ENCODE data around the gene CEP131.
A peak's percentile ranks its signal among the peaks of the same experiment; 100 is the strongest.
"Not testable (repeated sequence)": the region's sequence is repeated elsewhere in the genome, so short reads cannot be mapped to it uniquely, and the experiment has no call there.

CEP131 gene

DNA sequence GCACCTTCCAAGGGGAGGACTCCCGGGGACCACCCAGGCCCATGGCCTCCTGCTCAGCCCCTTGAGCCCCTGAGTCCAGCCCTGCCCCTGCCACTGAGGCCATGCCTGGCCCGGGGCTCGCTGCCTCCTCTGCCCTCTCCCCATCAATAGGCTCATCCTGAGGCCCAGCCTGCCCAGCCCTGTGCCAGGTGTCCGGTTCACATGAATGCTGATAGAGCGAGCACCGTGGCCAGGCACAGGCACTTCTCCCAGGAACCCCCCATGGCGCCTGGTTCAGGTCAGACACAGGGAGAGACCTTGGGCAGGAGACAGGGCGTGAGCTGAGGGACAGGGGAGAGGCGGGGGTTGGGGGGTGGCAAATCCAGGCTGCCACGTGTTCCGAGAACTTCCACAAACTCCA is 60.3 kb downstream of the CEP131 start:
- DNase-seq = no peak

GRCh38 chr17:81161972-81162371 is 60.8 kb downstream of the CEP131 start:
- no peak for DNase-seq

DNA sequence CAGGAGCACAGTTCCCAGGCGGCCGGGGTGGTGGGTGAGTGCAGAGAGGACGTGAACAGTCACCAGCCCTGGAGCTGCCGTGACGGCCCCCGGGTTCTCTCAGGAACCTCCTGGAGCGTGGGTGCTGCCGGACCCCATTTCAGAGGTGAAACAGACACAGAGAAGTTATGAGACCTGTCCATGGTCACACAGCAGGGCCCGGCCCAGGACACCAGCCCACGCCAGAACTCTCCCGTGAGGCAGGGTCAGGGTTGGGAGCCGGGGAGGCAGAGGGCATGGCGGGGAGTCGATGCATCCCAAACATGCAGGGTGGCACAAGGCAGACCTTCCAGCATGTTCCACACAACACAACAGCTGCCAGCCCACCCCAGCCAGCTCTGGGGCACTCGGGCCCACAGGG is 61.2 kb downstream of the CEP131 start:
- no peak for DNase-seq

DNA sequence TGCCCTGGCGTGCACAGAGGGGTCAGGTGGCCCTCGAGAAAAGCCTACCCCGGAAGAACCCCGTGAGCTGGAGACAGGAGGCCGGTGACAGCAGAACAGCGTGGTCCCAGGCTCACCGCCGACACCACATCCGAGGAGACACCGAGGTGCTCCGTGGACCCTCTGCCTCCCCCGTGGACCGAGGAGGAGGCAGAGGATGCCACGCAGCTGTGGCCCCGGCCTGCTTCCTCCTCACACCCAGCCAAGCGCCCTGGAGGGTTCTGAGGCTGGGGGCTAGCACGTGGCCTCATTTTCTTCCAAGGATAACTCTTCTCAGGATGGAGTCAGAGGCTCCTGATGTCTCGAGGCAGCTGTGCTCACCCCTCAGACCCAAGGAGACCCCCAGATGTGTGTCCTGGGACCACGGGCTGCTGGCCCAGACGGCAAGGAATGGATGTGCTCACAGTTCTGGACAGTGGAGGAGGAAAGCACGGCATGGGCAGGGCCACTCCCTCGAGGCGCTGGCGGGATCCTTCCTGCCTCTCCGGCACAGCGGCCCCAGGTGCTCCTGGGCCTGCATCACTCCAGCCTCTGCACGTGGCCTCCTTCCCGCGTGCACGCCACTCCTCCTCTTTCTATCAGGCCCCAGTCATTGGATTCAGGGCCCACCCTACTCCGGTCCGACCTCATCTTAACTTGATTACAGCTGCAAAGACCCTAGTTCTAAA is 61.9 kb downstream of the CEP131 start:
- DNase-seq = no peak

- peak; percentile 67 to 86 (median 76) for DNase-seq
Observed at GRCh38 chr17:81160306-81160705, 62.5 kb downstream of the CEP131 start.

DNA sequence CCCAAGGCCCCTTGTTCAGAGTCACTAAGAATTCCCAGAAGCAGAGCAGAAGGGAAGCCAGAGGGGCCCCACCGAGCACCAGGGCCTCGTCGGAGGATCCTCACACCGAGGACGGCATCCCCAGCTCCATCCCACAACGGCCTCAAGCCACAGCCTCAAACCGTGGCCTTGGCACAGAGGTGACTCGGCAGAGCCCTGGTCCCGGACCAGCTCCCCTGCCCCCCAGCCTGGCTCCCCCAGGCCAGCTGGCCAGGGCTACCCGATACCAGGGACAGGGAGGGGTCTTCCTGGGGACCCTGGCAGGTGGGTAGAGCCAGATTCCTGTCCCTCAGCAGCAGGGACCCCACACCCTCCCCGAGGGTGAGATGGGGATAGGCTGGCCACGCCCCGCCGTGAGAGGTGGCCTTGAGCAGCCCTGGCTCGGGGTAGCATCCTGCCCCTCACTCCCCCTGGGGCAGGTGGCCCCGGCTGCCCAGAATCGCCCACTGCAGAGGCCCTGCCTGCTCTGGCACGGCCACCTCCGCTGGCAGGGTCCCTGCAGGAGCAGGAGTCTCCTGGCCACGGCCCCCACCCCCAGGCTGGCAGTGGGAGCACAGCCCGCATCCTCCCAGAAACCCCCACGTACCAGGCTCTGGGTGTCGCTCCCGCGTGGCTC is 63.0 kb downstream of the CEP131 start:
- DNase-seq = peak in 1 of 3 donors; percentile 34

GRCh38 chr17:81158688-81159590 is 63.8 kb downstream of the CEP131 start:
- DNase-seq = no peak

DNA sequence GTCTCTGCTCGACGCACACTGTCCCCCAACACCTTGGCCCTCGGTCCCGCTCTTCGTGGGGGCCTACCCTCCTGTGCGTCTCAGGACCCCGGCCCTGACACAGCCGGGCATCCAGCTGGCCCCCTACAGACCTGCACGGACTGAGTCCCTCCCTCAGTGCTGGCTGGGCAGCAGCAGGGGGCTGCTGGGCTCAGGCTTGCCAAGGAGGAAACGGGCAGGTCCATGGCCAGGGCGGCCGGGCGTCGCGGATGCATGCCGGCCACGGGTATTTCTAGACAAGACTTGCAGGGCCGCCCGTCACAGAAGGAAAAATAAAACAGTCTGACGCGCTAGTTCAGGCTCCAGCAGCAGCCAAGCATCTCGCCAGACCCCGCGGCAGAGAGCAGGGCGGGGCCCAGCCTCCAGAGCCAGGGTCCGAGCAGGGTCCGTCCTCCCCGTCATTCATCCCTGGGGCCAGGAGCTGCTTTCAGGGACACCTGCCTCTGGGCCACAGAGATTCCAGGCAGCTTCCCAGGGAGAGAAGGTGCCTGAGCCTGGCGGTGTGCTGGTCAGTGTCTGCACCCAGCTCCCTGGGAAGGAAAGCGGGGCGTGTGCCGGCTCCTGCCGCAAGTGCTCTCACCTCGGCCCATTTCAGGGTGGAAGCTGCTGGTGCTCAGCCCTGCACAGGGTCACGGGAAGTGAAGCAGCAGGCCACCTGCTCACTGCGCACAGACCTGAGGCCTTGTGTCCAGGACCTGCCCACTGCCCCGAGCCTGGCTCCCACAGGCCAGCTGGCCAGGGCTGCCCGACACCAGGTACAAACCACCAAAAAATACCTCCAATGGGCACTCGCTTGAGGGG is 64.7 kb downstream of the CEP131 start:
- no peak for DNase-seq

- DNase-seq = no peak
Observed at GRCh38 chr17:81156866-81157805, 65.6 kb downstream of the CEP131 start.

GRCh38 chr17:81154961-81155360 is 67.8 kb downstream of the CEP131 start:
- peak; percentile 65 to 80 (median 67) for DNase-seq

- DNase-seq = not testable (repeated sequence)
Observed at GRCh38 chr17:81154016-81154415, 68.7 kb downstream of the CEP131 start.

DNA sequence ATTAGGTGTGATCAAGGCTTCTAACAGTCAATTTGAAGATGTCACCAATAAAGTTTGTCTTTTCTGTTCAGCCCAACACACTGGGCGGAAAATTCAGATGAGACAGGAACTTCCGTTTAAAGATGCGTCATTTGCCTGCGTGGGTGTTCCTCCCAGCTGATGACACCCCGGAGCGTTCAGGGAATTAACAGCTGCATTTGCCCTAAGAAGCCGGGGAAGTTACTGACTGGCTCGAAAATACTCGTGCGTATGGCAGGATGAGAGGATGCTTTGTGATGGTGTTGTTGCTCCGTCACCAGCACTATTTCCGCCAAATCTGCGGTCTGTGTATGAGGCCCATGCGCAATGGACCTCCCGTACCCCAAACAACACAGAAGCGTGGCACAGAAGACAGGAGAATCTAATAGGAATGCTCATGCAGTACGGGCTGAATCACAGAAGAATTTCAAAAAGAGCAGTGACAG is 69.4 kb downstream of the CEP131 start:
- peak; percentile 94 to 98 (median 97) for DNase-seq

GRCh38 chr17:81152288-81152828 is 70.4 kb downstream of the CEP131 start:
- peak in 1 of 3 donors; percentile 25 for DNase-seq

DNA sequence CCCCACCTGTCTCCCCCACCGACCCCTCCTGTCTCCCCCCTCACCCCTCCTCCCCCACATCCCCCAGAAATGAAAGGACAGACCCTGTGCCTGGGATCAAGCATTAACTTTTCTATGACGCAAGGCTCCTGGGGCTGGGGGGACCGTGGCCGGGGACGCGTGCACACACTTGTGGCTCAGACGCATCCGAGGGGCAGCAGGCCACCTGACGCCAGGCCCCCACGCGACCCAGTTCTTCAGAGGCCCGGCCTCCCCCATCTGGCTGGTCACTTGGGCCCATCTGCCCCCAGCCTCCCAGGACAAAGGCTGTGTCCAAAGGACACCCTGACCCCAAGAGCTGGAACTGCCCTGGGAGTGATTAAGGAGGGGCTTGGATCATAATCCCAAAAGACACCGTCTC is 71.5 kb downstream of the CEP131 start:
- DNase-seq = no peak

DNA sequence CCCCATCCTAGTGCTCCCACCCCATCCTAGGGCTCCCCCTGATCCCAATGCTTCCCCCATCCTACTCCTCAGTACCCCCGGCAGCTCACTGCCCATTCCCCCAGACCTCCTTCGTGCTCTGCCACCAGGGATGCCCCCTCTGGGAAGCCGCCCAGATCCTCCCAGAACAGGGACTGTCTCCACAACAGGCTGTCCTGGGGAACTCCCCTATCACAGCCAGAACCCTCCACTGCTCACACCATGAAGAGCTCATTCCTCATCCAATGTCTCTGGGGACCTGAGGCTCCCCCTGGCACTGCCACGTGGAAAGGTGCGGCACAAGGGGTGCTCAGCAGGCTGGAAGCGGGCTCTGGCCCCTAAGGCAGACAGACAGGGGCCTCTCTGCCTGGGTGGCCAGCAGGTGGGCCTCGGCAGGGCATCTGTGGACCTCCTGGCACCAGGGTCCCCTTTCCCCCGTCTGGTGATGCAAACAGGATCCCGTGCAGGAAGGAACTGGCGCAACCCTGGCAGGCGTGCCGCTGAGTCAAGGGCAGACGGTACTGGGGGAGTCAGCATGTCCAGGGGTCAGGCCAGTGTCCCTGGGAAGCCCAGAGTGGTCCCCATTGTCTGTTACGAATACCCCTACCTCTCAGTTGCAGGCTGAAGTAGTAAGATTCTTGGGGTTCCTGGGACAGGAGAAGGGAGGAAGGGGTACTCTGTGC is 72.2 kb downstream of the CEP131 start:
- peak; percentile 84 to 88 (median 86) for DNase-seq

- DNase-seq = peak; percentile 77 to 91 (median 90)
Observed at GRCh38 chr17:81148986-81149533, 73.7 kb downstream of the CEP131 start.

DNA sequence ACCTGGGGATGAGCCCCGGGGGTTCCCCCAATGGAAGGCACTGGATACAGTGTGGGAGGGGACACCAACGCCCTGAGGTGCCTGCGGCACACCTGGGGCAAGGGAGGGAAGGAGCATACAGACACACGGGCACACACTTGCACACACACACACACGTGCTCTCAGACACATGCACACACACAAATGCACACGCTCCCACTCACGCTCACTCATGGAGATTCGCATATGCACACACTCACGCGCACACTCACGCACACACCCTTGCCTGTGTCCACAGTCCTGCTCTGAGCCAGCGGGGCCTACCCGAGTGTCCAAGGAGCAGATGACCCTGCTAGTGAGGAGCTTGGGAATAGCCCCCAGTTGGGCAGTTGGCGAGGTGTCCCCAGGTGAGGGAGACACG is 74.2 kb downstream of the CEP131 start:
- DNase-seq = no peak

DNA sequence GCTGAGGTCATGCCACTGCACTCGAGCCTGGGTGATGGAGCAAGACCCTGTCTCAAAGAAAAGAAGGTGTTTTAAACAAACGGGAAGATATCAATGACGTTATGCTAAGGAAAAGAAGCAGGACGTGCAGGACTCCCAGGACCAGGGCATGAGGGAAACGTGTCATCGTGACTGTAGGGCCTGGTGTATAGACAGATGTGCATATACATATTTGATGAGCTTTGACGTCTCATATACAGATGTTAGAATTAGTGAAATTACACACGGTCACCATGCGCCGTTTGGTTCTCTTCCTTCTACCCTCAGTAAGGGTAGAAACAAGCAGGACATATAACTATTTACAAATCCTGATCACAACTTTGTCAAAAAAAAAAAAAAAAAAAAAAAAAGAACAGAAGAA is 75.1 kb downstream of the CEP131 start:
- no peak for DNase-seq

GRCh38 chr17:81146208-81146607 is 76.6 kb downstream of the CEP131 start:
- not testable (repeated sequence) for DNase-seq

- no peak for DNase-seq
Observed at GRCh38 chr17:81144423-81144781, 78.4 kb downstream of the CEP131 start.

All from suppressor macrophage treated with lipopolysaccharide for 1 hour (primary cell).